NCI-H526 treated with DMSO at 0.1 percent for 48 hours (cell line): ENCODE data around the gene AQP1.

ENCODE experiments used
- DNase-seq: peaks from one replicate; lab custom pipeline; 2025; lab: John Stamatoyannopoulos, UW

AQP1 gene

GRCh38 chr7:30921540-30922401 lies 10.1 kb downstream of the AQP1 start:
- no peak for DNase-seq

- DNase-seq: no peak
These were observed 10.9 kb downstream of the AQP1 start for GRCh38 chr7:30922596-30922995.

- DNase-seq: no peak
These were observed 11.5 kb downstream of the AQP1 start for GRCh38 chr7:30923009-30923773.

- DNase-seq: no peak
These were observed 12.2 kb downstream of the AQP1 start for GRCh38 chr7:30923774-30924413.

GRCh38 chr7:30924624-30925023 lies 13.0 kb downstream of the AQP1 start:
- no peak for DNase-seq

GRCh38 chr7:30925117-30925516 lies 13.5 kb downstream of the AQP1 start:
- DNase-seq: no peak

- no peak for DNase-seq
These were observed 14.3 kb downstream of the AQP1 start for GRCh38 chr7:30925913-30926312.

GRCh38 chr7:30926313-30926712 lies 14.7 kb downstream of the AQP1 start:
- no peak for DNase-seq

GRCh38 chr7:30927040-30927439 lies 15.4 kb downstream of the AQP1 start:
- no peak for DNase-seq

GRCh38 chr7:30927559-30927958 lies 15.9 kb downstream of the AQP1 start:
- DNase-seq: no peak

- DNase-seq: no peak
These were observed 16.7 kb downstream of the AQP1 start for GRCh38 chr7:30928254-30928872.

GRCh38 chr7:30929686-30930085 lies 18.0 kb downstream of the AQP1 start:
- DNase-seq: no peak

- DNase-seq: no peak
These were observed 19.0 kb downstream of the AQP1 start for GRCh38 chr7:30930621-30931020.

GRCh38 chr7:30931161-30931928 lies 19.7 kb downstream of the AQP1 start:
- no peak for DNase-seq

GRCh38 chr7:30931929-30932540 lies 20.4 kb downstream of the AQP1 start:
- DNase-seq: no peak

- DNase-seq: no peak
These were observed 20.9 kb downstream of the AQP1 start for GRCh38 chr7:30932562-30932961.

- no peak for DNase-seq
These were observed 21.7 kb downstream of the AQP1 start for GRCh38 chr7:30933124-30933974.

- DNase-seq: no peak
These were observed 22.6 kb downstream of the AQP1 start for GRCh38 chr7:30934225-30934624.

GRCh38 chr7:30934732-30935568 lies 23.3 kb downstream of the AQP1 start:
- DNase-seq: no peak
